Measurements from ENCODE around the gene TNKS1BP1. TPM values are rescaled to one million over a fixed set of nuclear protein-coding genes. Genes with fewer than 3 reads are reported as not detected.

Gene TNKS1BP1
- total RNA-seq, 1 experiment from 2014 or later: 218 TPM

GRCh38 chr11:57307666-57308270, 17.0 kb downstream of the TNKS1BP1 start:
- BruUV-seq (replicated peaks): no TSS peak
- peak in 1 of 2 experiments; percentile 80 for DNase-seq

GRCh38 chr11:57306940-57307565, 17.7 kb downstream of the TNKS1BP1 start:
- no TSS peak for BruUV-seq (replicated peaks)
- ChIA-PET POLR2A (ENCODE audit: unreplicated experiment) (interaction anchor here (0.6 kb wide), 1 partner anchor 13 kb away, joined by 3 read pairs; no protein-coding TSS in a partner anchor), CTCF (interaction anchor here (0.6 to 0.8 kb wide), 2 partner anchors 39 to 180 kb away, joined by 3 to 4 read pairs; no protein-coding TSS in a partner anchor)
- no peak for DNase-seq
- H2AFZ ChIP-seq: no peak overlapping the region
- peaks cover 55% of the 10 kb centered on the region for H3K79me2 ChIP-seq (ENCODE audit: low read depth)
- peaks cover 25% of the 10 kb centered on the region for H3K36me3 ChIP-seq (ENCODE audit: low read depth)
- H3K4me1 ChIP-seq (replicated peaks; ENCODE audit: insufficient read depth): peaks cover 46% of the 10 kb centered on the region
- H3K9me3 ChIP-seq (ENCODE audit: insufficient read depth, low read depth): no peaks in the 10 kb centered on the region
- H4K20me1 ChIP-seq (ENCODE audit: insufficient read depth): peaks cover 47% of the 10 kb centered on the region
- intact Hi-C loops (cut with micrococcal nuclease; ENCODE audit: unreplicated experiment): no loop called here
- TF ChIP-seq EZH2 (IDR thresholded peaks at IDR 0.05; ENCODE audit: low read depth): no peak
- no peak for TF ChIP-seq CTCF (conservative IDR thresholded peaks at IDR 0.05)
- no peaks in the 10 kb centered on the region for H3K9me2 ChIP-seq (ENCODE audit: insufficient read depth)
- no peak overlapping the region for H3K4me3 ChIP-seq
- H3K4me2 ChIP-seq: peak overlapping the region; percentile 60
- H3K27me3 ChIP-seq (ENCODE audit: insufficient read depth, low read depth): no peaks in the 10 kb centered on the region
- peaks cover 34% of the 10 kb centered on the region for H3F3A ChIP-seq (ENCODE audit: insufficient read depth, low read depth)
- H3K27ac ChIP-seq: no peak overlapping the region; the same call in 1 of the 2 replicates

More at GRCh38 chr11:57307666-57308270, 17.0 kb downstream of the TNKS1BP1 start:
- POLR2A ChIA-PET (ENCODE audit: unreplicated experiment): interaction anchor here (0.6 to 0.7 kb wide), 2 partner anchors 14 kb away, joined by 3 to 4 read pairs; no protein-coding TSS in a partner anchor
- H3K4me2 ChIP-seq: peak overlapping the region; percentile 60
- H3F3A ChIP-seq (ENCODE audit: insufficient read depth, low read depth): peaks cover 41% of the 10 kb centered on the region
- H3K9me3 ChIP-seq (ENCODE audit: insufficient read depth, low read depth): no peaks in the 10 kb centered on the region
- H2AFZ ChIP-seq: no peak overlapping the region
- H3K4me3 ChIP-seq: no peak overlapping the region; the same call in 1 of the 2 replicates
- peaks cover 55% of the 10 kb centered on the region for H3K79me2 ChIP-seq (ENCODE audit: low read depth)
- peaks cover 53% of the 10 kb centered on the region for H3K4me1 ChIP-seq (replicated peaks; ENCODE audit: insufficient read depth)
- H3K36me3 ChIP-seq (ENCODE audit: low read depth): peaks cover 23% of the 10 kb centered on the region
- no peaks in the 10 kb centered on the region for H3K9me2 ChIP-seq (ENCODE audit: insufficient read depth)
- TF ChIP-seq EZH2 (IDR thresholded peaks at IDR 0.05; ENCODE audit: low read depth) (no peak), CTCF (conservative IDR thresholded peaks at IDR 0.05) (no peak)
- CTCF ChIA-PET: interaction anchor here (0.6 to 0.8 kb wide), 2 partner anchors 38 to 42 kb away, joined by 3 to 6 read pairs; no protein-coding TSS in a partner anchor
- H3K27ac ChIP-seq: peak overlapping the region; percentile 27
- intact Hi-C loops (cut with micrococcal nuclease; ENCODE audit: unreplicated experiment): no loop called here
- peaks cover 54% of the 10 kb centered on the region for H4K20me1 ChIP-seq (ENCODE audit: insufficient read depth)
- no peaks in the 10 kb centered on the region for H3K27me3 ChIP-seq (ENCODE audit: insufficient read depth, low read depth)

GRCh38 chr11:57306161-57306876, 18.4 kb downstream of the TNKS1BP1 start:
- Histone ChIP-seq H3K27me3 (ENCODE audit: insufficient read depth, low read depth) (no peaks in the 10 kb centered on the region), H2AFZ (no peak overlapping the region), H3K9me2 (ENCODE audit: insufficient read depth) (no peaks in the 10 kb centered on the region), H3F3A (ENCODE audit: insufficient read depth, low read depth) (peaks cover 29% of the 10 kb centered on the region; the same call in 1 of the 2 replicates), H3K27ac (no peak overlapping the region), H3K79me2 (ENCODE audit: low read depth) (peaks cover 55% of the 10 kb centered on the region), H3K9me3 (ENCODE audit: insufficient read depth, low read depth) (no peaks in the 10 kb centered on the region), H3K4me1 (replicated peaks; ENCODE audit: insufficient read depth) (peaks cover 40% of the 10 kb centered on the region), H3K4me2 (no peak overlapping the region), H3K36me3 (ENCODE audit: low read depth) (peaks cover 30% of the 10 kb centered on the region), H4K20me1 (ENCODE audit: insufficient read depth) (peaks cover 44% of the 10 kb centered on the region), H3K4me3 (no peak overlapping the region)
- intact Hi-C loops (cut with micrococcal nuclease; ENCODE audit: unreplicated experiment): no loop called here
- TF ChIP-seq EZH2 (IDR thresholded peaks at IDR 0.05; ENCODE audit: low read depth): no peak
- no peak for TF ChIP-seq CTCF (conservative IDR thresholded peaks at IDR 0.05)
- BruUV-seq (replicated peaks): no TSS peak
- ChIA-PET POLR2A (ENCODE audit: unreplicated experiment) (no interaction called here), CTCF (no interaction called here)
- DNase-seq: no peak

All from PC-9 (cell line).